Transverse colon (tissue), 4 donors: ENCODE measurements around the gene CRTC1. TPM values are rescaled to one million over a fixed set of nuclear protein-coding genes. Genes with fewer than 3 reads are reported as not detected.

Source experiments
- DNase-seq: peaks from one replicate; pipeline ENCODE4 v3.0.0-alpha.2; 2019
- H3K27ac ChIP-seq, 4 donors: fragments of 200-600 bp; sonication (generic); 2 replicates each; pipeline ENCODE4 v1.5.1; 2016 to 2018; ENCODE audit warnings: inconsistent platforms in 4 of 4
- H3K27me3 ChIP-seq: fragments of 200-600 bp; sonication (generic); 2 replicates; pipeline ENCODE4 v1.5.1; 2017; ENCODE audit warnings: inconsistent platforms
- H3K36me3 ChIP-seq, 4 donors: fragments of 200-600 bp; sonication (generic); 2 replicates each; pipeline ENCODE4 v1.5.1; 2017 to 2019; ENCODE audit warnings: inconsistent platforms in 4 of 4
- H3K4me1 ChIP-seq, 4 donors: fragments of 200-600 bp; sonication (generic); 2 replicates each; pipeline ENCODE4 v1.5.1; 2017 to 2020; ENCODE audit warnings: inconsistent platforms in 4 of 4
- H3K4me3 ChIP-seq, 4 donors: fragments of 200-600 bp; sonication (generic); 1 replicate in 1 of 4; 2 replicates in 3 of 4; pipeline versions ENCODE4 v1.5.1 to v1.6.1; 2017 to 2019; ENCODE audit warnings: inconsistent platforms in 4 of 4
- H3K9me3 ChIP-seq, 2 donors: fragments of 200-600 bp; sonication (generic); 2 replicates each; pipeline ENCODE4 v1.5.1; 2017 to 2019; ENCODE audit warnings: inconsistent platforms in 2 of 2
- CTCF ChIP-seq, 5 experiments: fragments of 200-600 bp in 3 of 5; fragments of 450-650 bp in 2 of 5; sonication (generic) in 3 of 5; IDR thresholded peaks; 1 replicate in 2 of 5; 2 replicates in 3 of 5; pipeline ENCODE4 v1.5.1; 2016 to 2017; ENCODE audit warnings: antibody characterized with exemption in 5 of 5, inconsistent platforms in 3 of 5, mild to moderate bottlenecking in 2 of 5, moderate library complexity in 1 of 5
- EP300 ChIP-seq: sonication (generic); formaldehyde crosslinking; IDR thresholded peaks from one replicate; pipeline ENCODE4 v1.6.1; 2017; ENCODE audit warnings: antibody characterized with exemption, low read depth
- POLR2A ChIP-seq: fragments of 450-650 bp; IDR thresholded peaks from one replicate; pipeline ENCODE4 v1.6.1; 2016; ENCODE audit warnings: antibody characterized with exemption, mild to moderate bottlenecking, moderate library complexity
- POLR2AphosphoS5 ChIP-seq, 3 donors: sonication (generic); formaldehyde crosslinking; IDR thresholded peaks; one replicate each; pipeline ENCODE4 v1.6.1; 2016; ENCODE audit warnings: antibody characterized with exemption in 3 of 3
- WGBS, 2 donors: methylation state at CpG; one replicate each; pipeline ENCODE4 v1.1.5; 2018; ENCODE audit warnings: low coverage in 1 of 2; 5-methylcytosine and 5-hydroxymethylcytosine counted together
- in situ Hi-C, 4 donors: fragments of 200-750 bp; cut with MboI; loops; one replicate each; pipeline versions ENCODE4 v1.15.0 to v1.15.1; 2017; ENCODE audit warnings: low sequenced_read_pairs in 3 of 4, low pct_ligation_motif_present in 1 of 4, low pct_unique_long_range_greater_than_20kb in 1 of 4
- intact Hi-C: fragments of 100-400 bp; cut with DNase I; formaldehyde crosslinking; loops from one replicate; pipeline ENCODE4 v1.15.1; 2023; ENCODE audit warnings: low total_unique reads
- total RNA-seq, 4 donors: library from RNA; depleted of rRNA; stranded (reverse); fragments of >200 nt; gene quantifications; one replicate each; pipeline ENCODE4 v1.1.0, GENCODE V29; 2016

The CRTC1 gene
- total RNA-seq, 4 donors from 2014 or later: 6.2 to 17.6 (median 7.7) TPM

GRCh38 chr19:18647371-18647767 lies 36.1 kb upstream of the CRTC1 start:
- Histone ChIP-seq H3K4me3 (no peak overlapping the region), H3K36me3 (no peaks in the 10 kb centered on the region), H3K27ac (no peak overlapping the region), H3K27me3 (no peaks in the 10 kb centered on the region), H3K9me3 (no peaks in the 10 kb centered on the region), H3K4me1 (peaks cover 0 to 39% (median 20%) of the 10 kb centered on the region in 4 donors)
- no peak for DNase-seq
- in situ Hi-C loops (no loop called here), intact Hi-C loops (no loop called here)
- no peak for TF ChIP-seq POLR2A
- WGBS, 2 donors: 95 to 100% methylated on average over 1 of the region's 1 CpG

- 95 to 100% methylated on average over 1 to 10 of the region's 10 CpGs for WGBS, 2 donors
- Histone ChIP-seq H3K27ac (peak overlapping the region in 1 of 4 donors; percentile 78), H3K27me3 (no peaks in the 10 kb centered on the region), H3K4me3 (no peak overlapping the region), H3K4me1 (peaks cover 0 to 39% (median 20%) of the 10 kb centered on the region in 4 donors), H3K9me3 (no peaks in the 10 kb centered on the region), H3K36me3 (no peaks in the 10 kb centered on the region)
- intact Hi-C loops: no loop called here
- in situ Hi-C loops: no loop called here
- TF ChIP-seq EP300 (no peak), POLR2AphosphoS5 (IDR thresholded peaks at IDR 0.05) (no peak), CTCF (IDR thresholded peaks at IDR 0.05) (no peak), POLR2A (no peak)
- DNase-seq: no peak
Measured at GRCh38 chr19:18647807-18648206, 35.7 kb upstream of the CRTC1 start.

- no peak for DNase-seq
- no peak for TF ChIP-seq CTCF (IDR thresholded peaks at IDR 0.05)
- TF ChIP-seq EP300: no peak
- no peak for TF ChIP-seq POLR2A
- no peak for TF ChIP-seq POLR2AphosphoS5 (IDR thresholded peaks at IDR 0.05)
- no peaks in the 10 kb centered on the region for H3K9me3 ChIP-seq
- peaks cover 0 to 39% (median 20%) of the 10 kb centered on the region in 4 donors for H3K4me1 ChIP-seq
- peak overlapping the region; percentile 70 to 87 (median 76) for H3K27ac ChIP-seq
- no peaks in the 10 kb centered on the region for H3K27me3 ChIP-seq
- H3K36me3 ChIP-seq: no peaks in the 10 kb centered on the region
- WGBS, 2 donors: 77% methylated on average over 13 of the region's 13 CpGs; no CpG with 5 or more reads in 1 of the 2 donors
- intact Hi-C loops: no loop called here
- no peak overlapping the region for H3K4me3 ChIP-seq
- in situ Hi-C loops: no loop called here
Measured at GRCh38 chr19:18648973-18649315, 34.5 kb upstream of the CRTC1 start.

GRCh38 chr19:18649371-18650020 lies 34.0 kb upstream of the CRTC1 start:
- TF ChIP-seq POLR2A (peak; percentile 8), POLR2AphosphoS5 (IDR thresholded peaks at IDR 0.05) (peak in 1 of 3 donors; percentile 4), CTCF (IDR thresholded peaks at IDR 0.05) (no peak)
- H3K4me1 ChIP-seq: peaks cover 0 to 36% (median 20%) of the 10 kb centered on the region in 4 donors
- no peaks in the 10 kb centered on the region for H3K27me3 ChIP-seq
- H3K4me3 ChIP-seq: peak overlapping the region in 1 of 4 donors; percentile 5
- WGBS, 2 donors: 37 to 61% methylated on average over 6 to 21 of the region's 25 CpGs
- H3K36me3 ChIP-seq: no peaks in the 10 kb centered on the region
- peak overlapping the region; percentile 70 to 87 (median 76) for H3K27ac ChIP-seq
- H3K9me3 ChIP-seq: no peaks in the 10 kb centered on the region
- DNase-seq: peak; percentile 51
- intact Hi-C loops: no loop called here
- in situ Hi-C loops: no loop called here

GRCh38 chr19:18650021-18650390 lies 33.5 kb upstream of the CRTC1 start:
- peak overlapping the region; percentile 70 to 87 (median 76) for H3K27ac ChIP-seq
- H3K4me1 ChIP-seq: peaks cover 0 to 31% (median 18%) of the 10 kb centered on the region in 4 donors
- H3K4me3 ChIP-seq: peak overlapping the region in 1 of 4 donors; percentile 5
- no peak for TF ChIP-seq EP300
- H3K9me3 ChIP-seq: no peaks in the 10 kb centered on the region
- intact Hi-C loops: no loop called here
- 68% methylated on average over 17 of the region's 17 CpGs; no CpG with 5 or more reads in 1 of the 2 donors for WGBS, 2 donors
- no peaks in the 10 kb centered on the region for H3K27me3 ChIP-seq
- in situ Hi-C loops: no loop called here
- no peaks in the 10 kb centered on the region for H3K36me3 ChIP-seq
- DNase-seq: no peak
